BE2C (cell line): ENCODE measurements around the gene HIRIP3.

Experiments
- DNase-seq: peaks from one replicate; pipeline ENCODE4 v3.0.0-alpha.2; 2020
- H3K27me3 ChIP-seq: fragments of 250-450 bp; sonication (Bioruptor Pico); 2 replicates; pipeline ENCODE4 v1.5.1; 2020; ENCODE audit warnings: mild to moderate bottlenecking
- H3K36me3 ChIP-seq: fragments of 250-450 bp; sonication (Bioruptor Pico); 2 replicates; pipeline ENCODE4 v1.5.1; 2020; ENCODE audit warnings: mild to moderate bottlenecking
- H3K4me1 ChIP-seq: fragments of 250-450 bp; sonication (Bioruptor Pico); 2 replicates; pipeline ENCODE4 v1.5.1; 2020
- H3K4me3 ChIP-seq: 2 replicates; pipeline ENCODE4 v1.5.1; 2011; ENCODE audit warnings: low read depth, low read length
- H3K9me3 ChIP-seq: fragments of 250-450 bp; sonication (Bioruptor Pico); 2 replicates; pipeline ENCODE4 v1.5.1; 2020
- TF ChIP-seq, protein P1 (sequence below): IDR thresholded peaks from 2 replicates; pipeline ENCODE4 v1.5.1; 2012; ENCODE audit warnings: mild to moderate bottlenecking, low read depth, low read length

The HIRIP3 gene

DNA sequence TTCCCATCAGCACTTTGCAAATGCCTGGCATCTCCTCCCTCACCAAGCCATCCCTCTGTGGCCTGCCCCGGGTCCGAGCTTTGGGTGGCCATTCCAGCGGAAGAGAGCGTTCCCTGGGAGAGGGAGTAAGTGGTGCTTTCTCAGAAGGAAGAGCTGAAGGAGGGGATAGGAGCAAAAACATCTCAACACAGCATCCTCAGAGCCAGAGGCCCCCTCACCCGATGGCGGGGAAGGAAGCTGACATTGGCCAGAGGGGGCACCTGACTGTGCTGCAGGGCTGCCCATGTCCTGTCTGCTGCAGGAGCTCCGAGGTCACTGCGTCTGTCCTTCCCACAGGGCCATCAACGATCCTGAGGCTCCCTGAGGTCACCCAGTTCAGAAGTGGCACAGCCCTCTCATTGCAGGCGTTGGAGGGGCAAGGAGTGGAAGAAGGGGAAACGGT is 36.1 kb upstream of the HIRIP3 start:
- no peaks in the 10 kb centered on the region for H3K27me3 ChIP-seq
- TF ChIP-seq, protein P1, sequence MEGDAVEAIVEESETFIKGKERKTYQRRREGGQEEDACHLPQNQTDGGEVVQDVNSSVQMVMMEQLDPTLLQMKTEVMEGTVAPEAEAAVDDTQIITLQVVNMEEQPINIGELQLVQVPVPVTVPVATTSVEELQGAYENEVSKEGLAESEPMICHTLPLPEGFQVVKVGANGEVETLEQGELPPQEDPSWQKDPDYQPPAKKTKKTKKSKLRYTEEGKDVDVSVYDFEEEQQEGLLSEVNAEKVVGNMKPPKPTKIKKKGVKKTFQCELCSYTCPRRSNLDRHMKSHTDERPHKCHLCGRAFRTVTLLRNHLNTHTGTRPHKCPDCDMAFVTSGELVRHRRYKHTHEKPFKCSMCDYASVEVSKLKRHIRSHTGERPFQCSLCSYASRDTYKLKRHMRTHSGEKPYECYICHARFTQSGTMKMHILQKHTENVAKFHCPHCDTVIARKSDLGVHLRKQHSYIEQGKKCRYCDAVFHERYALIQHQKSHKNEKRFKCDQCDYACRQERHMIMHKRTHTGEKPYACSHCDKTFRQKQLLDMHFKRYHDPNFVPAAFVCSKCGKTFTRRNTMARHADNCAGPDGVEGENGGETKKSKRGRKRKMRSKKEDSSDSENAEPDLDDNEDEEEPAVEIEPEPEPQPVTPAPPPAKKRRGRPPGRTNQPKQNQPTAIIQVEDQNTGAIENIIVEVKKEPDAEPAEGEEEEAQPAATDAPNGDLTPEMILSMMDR, result no peak
- no peaks in the 10 kb centered on the region for H3K9me3 ChIP-seq
- peaks cover 7% of the 10 kb centered on the region for H3K4me1 ChIP-seq
- H3K4me3 ChIP-seq, result peak overlapping the region; percentile 61
- H3K36me3 ChIP-seq, result no peaks in the 10 kb centered on the region
- DNase-seq, result no peak

DNA sequence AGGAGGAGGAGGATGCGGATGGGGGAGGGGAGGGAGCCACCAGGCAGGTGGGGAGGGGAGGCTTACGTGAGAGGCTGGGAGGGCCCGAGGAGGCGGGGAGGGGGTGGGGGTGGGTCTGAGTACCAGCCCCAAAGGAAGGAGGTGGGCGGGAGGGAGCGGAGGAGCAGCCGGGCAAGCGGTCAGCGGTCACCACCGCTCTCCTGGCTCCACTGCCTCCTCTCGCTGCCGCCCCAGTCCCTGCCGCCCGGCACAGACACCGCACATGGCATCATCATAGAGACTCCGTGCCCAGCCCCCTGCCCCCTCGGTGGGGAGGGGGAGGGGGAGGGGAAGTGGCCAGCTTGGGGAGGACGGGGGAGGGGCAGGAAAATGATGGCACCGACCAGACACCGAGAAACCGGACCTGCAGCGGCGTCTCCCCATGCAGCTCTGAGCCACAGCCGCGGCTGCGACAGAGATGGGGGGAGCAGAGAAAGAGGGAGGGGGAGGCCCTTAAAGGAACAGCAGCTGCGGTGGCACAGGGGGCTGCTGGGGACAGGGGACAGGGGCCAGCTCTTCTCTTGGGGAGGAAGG is 35.5 kb upstream of the HIRIP3 start, which contains the start of gene TLCD3B:
Gene TLCD3B (minus strand): TSS at position 431 of the 573 bp plus-strand sequence. CDS start 744 bp downstream, outside the sequence.
- Histone ChIP-seq H3K4me1 (peaks cover 7% of the 10 kb centered on the region), H3K36me3 (no peaks in the 10 kb centered on the region), H3K9me3 (no peaks in the 10 kb centered on the region), H3K4me3 (peak within 1 kb of the TSS; percentile 61), H3K27me3 (no peaks in the 10 kb centered on the region)
- peak; percentile 53 for DNase-seq
- TF ChIP-seq, protein P1, result no peak

DNA sequence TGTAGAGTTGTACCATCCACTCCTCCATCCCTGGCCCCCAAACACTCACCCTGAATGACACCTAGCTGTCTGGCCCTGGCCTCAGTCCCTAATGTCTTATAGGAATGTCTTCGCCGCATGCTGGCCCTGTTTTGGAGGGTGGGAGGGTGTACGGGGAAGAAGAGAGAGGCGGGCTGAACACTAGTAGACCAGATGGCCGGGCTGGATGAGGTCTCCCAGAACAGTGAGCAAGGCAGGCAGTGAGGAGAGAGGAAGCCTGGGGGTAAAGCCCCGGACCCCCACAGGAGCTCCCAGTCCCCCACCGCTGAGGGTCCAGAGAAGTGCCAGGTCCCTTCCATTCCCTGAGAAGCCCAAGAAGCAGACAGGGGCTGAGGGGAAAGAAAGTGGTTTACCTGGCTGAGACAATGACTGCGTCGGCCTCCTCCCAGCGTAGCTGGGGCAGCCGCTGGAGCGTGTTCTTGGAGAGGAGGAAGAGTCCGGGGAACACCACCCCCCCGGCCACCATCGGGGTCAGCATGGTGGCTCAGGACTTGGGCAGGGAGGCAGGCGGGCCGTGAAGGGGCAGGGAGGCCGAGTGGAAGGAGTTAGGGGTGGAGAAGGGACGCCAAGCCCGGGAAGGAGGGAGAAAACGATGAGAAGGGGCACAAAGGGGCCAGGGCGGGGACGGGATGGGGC is 34.7 kb upstream of the HIRIP3 start:
- TF ChIP-seq, protein P1, result no peak
- Histone ChIP-seq H3K4me1 (peaks cover 7% of the 10 kb centered on the region), H3K27me3 (no peaks in the 10 kb centered on the region), H3K36me3 (no peaks in the 10 kb centered on the region), H3K4me3 (peak overlapping the region; percentile 61), H3K9me3 (no peaks in the 10 kb centered on the region)
- DNase-seq, result no peak

DNA sequence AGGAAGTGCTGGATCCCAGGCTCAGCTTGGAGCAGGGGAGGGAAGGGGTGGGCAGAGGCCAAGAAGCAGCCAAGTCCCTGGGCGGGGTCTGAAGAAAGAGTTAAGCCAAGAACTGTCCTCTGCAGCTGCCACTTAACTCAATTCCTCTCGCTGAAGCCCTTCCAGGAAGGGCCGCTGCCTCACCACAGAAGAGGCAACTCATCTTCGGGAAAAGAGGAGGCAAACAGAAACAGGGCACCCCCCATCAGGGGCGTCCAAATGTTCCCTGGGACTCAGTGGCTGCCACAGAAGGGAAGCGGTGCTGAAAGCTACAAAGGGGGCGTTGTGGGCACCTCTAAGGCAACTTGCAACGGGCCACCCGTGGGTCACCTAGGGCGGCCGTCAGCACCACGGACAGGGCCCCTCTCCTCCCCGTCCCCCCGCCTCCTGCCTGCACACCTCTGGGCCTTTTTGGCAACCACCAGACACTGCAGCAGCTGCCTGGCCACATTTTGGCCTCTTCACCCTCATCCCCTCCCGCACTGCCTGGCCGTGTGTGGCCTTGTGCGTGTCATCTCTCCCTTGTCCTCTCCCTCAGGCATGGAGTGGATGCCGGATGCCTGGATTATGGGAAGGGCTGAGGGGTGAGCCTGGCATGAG is 33.1 kb upstream of the HIRIP3 start:
- no peaks in the 10 kb centered on the region for H3K27me3 ChIP-seq
- H3K4me3 ChIP-seq, result no peak overlapping the region
- no peaks in the 10 kb centered on the region for H3K36me3 ChIP-seq
- DNase-seq, result no peak
- H3K9me3 ChIP-seq, result no peaks in the 10 kb centered on the region
- peaks cover 7% of the 10 kb centered on the region for H3K4me1 ChIP-seq
- TF ChIP-seq, protein P1, result no peak

DNA sequence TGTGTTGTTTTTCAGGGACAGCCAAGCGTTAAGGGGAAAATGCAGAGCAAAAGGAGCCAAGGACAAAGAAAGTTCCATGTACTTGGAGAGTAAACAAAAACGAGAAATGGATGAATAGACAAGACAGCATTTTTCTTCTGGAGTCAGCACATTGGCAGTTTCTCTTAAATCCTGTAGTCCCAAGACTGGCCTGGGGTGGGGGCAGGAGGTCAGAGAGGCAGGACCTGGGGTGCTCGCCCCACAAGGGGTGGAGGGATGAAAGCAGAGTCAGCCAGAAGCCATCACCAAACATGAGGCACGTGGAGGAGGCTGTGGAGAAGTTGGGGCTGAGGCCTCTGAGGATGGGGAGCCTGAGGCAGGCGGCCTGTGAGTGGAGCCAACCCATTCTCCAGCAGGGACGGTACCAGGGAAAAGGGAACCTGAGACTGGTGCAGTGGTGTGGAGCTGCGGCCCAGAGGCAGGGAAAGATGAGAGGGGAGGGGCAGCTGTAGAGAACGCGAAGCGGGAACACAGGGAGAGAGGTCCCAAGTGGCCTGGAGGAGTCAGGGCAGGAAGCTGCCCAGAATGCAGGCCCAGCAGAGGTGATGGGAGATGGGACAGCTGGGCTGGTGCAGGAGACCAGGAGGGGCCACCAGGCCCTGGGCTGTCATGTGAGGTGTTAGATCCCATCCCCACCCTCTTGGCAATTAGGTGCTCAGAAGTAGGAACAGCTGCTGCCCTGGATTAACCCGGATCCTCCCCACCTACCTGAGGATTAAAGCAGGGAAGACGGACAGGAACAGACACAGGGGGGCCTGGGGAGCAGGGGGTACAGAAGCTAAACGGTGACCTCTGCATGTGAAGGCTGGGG is 32.4 kb upstream of the HIRIP3 start:
- Histone ChIP-seq H3K4me3 (no peak overlapping the region), H3K9me3 (no peaks in the 10 kb centered on the region), H3K27me3 (no peaks in the 10 kb centered on the region), H3K36me3 (no peaks in the 10 kb centered on the region), H3K4me1 (peaks cover 7% of the 10 kb centered on the region)
- TF ChIP-seq, protein P1, result no peak
- peak; percentile 49 for DNase-seq
